IgD-negative memory B cell (primary cell): ENCODE measurements around the gene GRAP2. TPM values are rescaled to one million over a fixed set of nuclear protein-coding genes. Genes with fewer than 3 reads are reported as not detected.
"Not testable (repeated sequence)": the region's sequence is repeated elsewhere in the genome, so short reads cannot be mapped to it uniquely, and the experiment has no call there.

Experiments
- H3K27ac Mint-ChIP-seq, 3 donors: one replicate each; pipeline ENCODE4 v1.8.0; 2020 to 2022; ENCODE audit warnings: mild to moderate bottlenecking in 3 of 3, mixed read lengths in 3 of 3, moderate library complexity in 1 of 3
- H3K27me3 Mint-ChIP-seq: one replicate; pipeline ENCODE4 v1.8.0; 2021; ENCODE audit warnings: mixed read lengths
- H3K36me3 Mint-ChIP-seq: one replicate; pipeline ENCODE4 v1.8.0; 2020; ENCODE audit warnings: mild to moderate bottlenecking, mixed read lengths
- H3K4me1 Mint-ChIP-seq, 3 donors: one replicate each; pipeline ENCODE4 v1.8.0; 2020 to 2022; ENCODE audit warnings: mixed read lengths in 3 of 3, mild to moderate bottlenecking in 1 of 3
- H3K4me3 Mint-ChIP-seq, 4 donors: one replicate each; pipeline ENCODE4 v1.8.0; 2020 to 2022; ENCODE audit warnings: mild to moderate bottlenecking in 4 of 4, mixed read lengths in 4 of 4, moderate library complexity in 3 of 4
- H3K9me3 Mint-ChIP-seq, 3 donors: one replicate each; pipeline ENCODE4 v1.8.0; 2020 to 2021; ENCODE audit warnings: mixed read lengths in 3 of 3, mild to moderate bottlenecking in 1 of 3
- polyA plus RNA-seq: library from polyadenylated mRNA; unstranded; fragments of 300-500 nt; fragmentation: Illumina TruSeq; gene quantifications from one replicate; pipeline ENCODE4 v1.2.3, GENCODE V29; 2021

GRAP2 gene
- polyA plus RNA-seq, 1 donor from 2014 or later = 11.8 TPM

DNA sequence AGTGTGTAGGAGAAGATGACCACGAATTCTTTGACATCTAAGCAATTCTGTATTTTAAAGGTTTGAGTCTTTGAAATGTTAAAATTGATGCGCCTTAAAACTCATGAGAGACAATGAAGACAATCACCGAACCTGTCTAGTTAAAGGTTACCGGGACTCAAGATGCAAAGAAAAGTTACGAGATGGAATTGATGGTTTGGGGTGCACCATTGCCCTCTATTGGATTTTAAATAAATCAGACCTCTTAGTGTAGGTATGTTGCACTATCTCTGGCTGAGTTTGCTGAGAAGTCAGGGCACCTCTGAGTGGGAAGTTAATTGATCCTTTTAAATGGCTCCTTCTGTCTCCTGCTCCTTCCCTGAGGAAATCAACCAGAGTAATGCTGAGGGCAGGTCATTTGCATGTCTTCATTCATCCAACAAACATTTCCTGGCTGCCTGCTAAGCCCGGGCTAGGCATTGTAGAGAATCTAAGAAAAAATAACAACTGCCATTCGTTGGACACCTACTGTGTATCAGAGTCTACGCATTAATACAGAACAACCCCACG lies 39.9 kb downstream of the GRAP2 start:
- Mint-ChIP-seq H3K27me3 (no peaks in the 10 kb centered on the region), H3K36me3 (no peaks in the 10 kb centered on the region), H3K9me3 (no peaks in the 10 kb centered on the region), H3K4me3 (peak overlapping the region in 1 of 4 donors; percentile 31), H3K4me1 (peaks cover 19 to 25% (median 19%) of the 10 kb centered on the region in 3 donors), H3K27ac (no peak overlapping the region)

DNA sequence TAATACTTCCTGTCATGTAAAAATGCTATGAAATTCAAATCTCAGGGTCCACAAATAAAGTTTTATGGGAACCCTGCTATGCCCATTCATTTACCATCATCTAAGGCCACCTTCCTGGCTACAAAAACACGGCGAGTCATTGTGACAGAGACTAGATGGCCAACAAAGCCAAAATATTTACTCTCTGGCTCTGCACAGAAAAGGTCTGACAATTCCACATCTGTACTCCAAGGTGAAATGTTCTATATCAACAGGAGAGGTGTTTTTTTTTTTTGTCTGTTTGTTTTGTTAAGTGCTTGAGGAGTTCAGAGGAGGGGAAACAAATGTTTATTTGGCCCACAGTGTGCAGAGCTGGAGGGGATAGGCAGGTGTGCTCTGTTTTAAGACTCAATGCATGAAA lies 40.7 kb downstream of the GRAP2 start:
- H3K36me3 Mint-ChIP-seq = no peaks in the 10 kb centered on the region
- H3K9me3 Mint-ChIP-seq = no peaks in the 10 kb centered on the region
- no peak overlapping the region for H3K4me3 Mint-ChIP-seq

DNA sequence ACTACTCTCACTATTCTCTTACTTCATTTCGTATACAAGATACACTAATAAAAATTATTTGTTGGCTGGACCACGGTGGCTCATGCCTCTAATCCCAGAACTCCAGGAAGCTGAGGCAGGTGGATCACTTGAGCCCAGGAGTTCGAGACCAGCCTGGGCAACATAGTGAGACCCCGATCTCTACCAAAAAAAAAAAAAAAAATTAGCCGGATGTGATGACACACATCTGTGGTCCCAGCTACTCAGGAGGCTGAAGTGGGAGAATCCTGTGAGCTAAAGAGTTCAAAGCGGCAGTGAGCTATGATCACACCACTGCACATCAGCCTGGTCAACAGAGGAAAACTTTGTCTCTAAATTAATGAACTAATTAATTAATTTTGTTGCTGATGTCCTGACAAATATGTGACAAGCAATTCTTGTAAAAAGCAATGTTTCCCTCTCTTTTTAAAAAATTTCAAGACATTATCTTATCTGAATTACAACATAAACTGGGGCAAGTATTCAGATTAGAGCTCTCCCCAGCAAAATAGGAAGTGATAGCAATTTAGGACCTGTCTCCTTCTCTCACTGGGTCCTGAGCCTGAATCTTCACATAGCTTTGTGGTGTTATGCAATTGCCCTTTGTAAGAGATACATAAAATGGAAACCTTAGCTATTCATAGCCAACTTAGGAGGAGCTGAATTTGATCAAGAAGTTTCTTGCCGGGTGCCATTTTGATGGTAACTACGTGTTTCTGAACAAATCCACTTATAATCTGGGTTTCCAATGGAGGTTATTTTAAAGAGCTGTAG lies 41.8 kb downstream of the GRAP2 start:
- Mint-ChIP-seq H3K27me3 (no peaks in the 10 kb centered on the region), H3K36me3 (peaks cover 2% of the 10 kb centered on the region), H3K4me1 (peaks cover 16 to 23% (median 22%) of the 10 kb centered on the region in 3 donors), H3K9me3 (no peaks in the 10 kb centered on the region), H3K27ac (no peak overlapping the region), H3K4me3 (no peak overlapping the region)

More for the DNA sequence above, 40.7 kb downstream of the GRAP2 start:
- Mint-ChIP-seq H3K27ac (no peak overlapping the region), H3K4me1 (peaks cover 11 to 21% (median 14%) of the 10 kb centered on the region in 3 donors), H3K27me3 (no peaks in the 10 kb centered on the region)

DNA sequence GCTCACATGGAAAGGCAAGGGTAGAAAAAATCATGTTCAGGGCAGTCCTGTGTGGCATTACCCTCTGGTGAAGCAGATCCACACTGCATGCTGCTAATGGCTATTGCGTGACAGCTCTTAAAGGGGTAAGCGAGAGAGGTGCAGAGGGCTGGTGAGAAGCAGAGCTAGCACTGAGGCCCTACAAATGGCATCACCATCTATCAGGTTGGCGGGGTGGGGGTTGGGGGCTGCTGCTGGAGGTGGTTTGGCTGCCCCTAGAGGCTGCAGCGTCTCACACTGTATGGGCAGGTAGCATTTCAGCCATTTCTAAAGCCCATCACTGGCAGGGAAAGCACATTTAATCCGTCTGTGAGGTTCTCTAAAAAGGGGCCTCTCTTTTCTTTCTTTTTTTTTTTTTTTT lies 42.5 kb downstream of the GRAP2 start:
- Mint-ChIP-seq H3K9me3 (no peaks in the 10 kb centered on the region), H3K4me1 (peaks cover 16 to 23% (median 21%) of the 10 kb centered on the region in 3 donors), H3K4me3 (no peak overlapping the region), H3K27ac (no peak overlapping the region), H3K36me3 (peaks cover 2% of the 10 kb centered on the region), H3K27me3 (no peaks in the 10 kb centered on the region)

DNA sequence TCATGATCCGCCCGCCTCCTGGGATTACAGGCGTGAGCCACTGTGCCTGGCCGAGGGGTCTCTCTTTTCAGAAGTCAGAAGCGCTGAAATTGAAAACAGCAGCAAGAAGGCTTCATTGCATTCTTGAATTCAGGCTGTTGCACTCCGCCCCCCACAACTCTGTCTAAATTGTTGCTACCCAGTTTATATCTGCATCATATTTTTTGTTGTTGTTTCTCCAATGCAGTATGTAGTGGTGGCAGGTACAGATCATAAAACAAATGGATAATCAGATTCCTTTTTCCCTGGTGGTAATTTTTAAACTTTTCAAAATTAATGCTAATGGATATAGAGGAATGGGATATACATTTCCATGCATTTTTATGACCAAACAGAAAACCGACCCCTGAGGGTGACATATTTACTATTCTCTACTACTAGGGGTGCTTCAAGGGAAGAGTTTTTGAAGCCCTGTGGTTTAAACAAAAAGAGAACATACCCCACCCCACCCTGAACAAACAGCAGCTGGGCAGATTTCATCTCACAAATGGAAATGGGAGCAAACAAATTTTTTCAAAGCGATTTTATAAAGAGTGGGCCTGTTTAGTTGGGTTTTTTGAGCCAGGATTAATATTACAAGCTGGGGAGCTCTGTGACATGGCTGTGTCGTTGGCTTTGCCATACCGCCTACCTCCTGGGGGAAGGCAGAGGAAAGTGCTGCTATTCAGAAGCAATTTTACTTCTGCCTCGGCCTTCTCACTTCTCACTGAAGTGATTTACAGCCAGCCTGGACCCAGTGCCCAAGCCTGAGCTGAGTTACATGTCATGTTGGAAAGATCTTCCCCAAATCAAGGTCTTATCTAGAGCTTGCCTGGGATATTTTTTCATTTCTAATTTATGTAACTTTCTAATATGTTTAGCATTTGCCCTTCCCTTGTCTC lies 43.3 kb downstream of the GRAP2 start:
- H3K4me1 Mint-ChIP-seq = peaks cover 16 to 25% (median 23%) of the 10 kb centered on the region in 3 donors
- H3K9me3 Mint-ChIP-seq = no peaks in the 10 kb centered on the region
- no peak overlapping the region for H3K4me3 Mint-ChIP-seq
- H3K36me3 Mint-ChIP-seq = peaks cover 2% of the 10 kb centered on the region
- peak overlapping the region in 2 of 3 donors; percentile 43 to 61 for H3K27ac Mint-ChIP-seq
- no peaks in the 10 kb centered on the region for H3K27me3 Mint-ChIP-seq

DNA sequence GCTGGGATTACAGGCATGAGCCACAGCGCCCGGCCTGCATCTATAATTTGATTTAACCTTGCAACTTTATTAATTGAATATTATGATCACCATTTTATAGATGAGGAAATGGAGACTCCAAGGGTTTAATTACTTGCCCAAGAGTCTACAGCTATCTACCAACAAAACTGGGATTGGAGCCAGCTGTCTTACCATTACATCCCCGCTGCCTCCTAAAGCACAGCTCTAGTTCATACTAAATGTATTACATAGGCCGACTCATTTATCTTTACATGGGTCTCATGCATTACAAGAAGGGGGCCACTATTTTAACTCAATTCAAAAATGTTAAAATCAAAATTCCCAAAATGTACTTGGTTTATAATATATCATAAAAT lies 45.2 kb downstream of the GRAP2 start:
- H3K9me3 Mint-ChIP-seq = no peaks in the 10 kb centered on the region
- H3K27ac Mint-ChIP-seq = no peak overlapping the region
- no peaks in the 10 kb centered on the region for H3K27me3 Mint-ChIP-seq
- H3K4me1 Mint-ChIP-seq = peaks cover 24 to 26% (median 26%) of the 10 kb centered on the region in 3 donors
- H3K4me3 Mint-ChIP-seq = peak overlapping the region in 1 of 4 donors; percentile 88
- peaks cover 2% of the 10 kb centered on the region for H3K36me3 Mint-ChIP-seq

DNA sequence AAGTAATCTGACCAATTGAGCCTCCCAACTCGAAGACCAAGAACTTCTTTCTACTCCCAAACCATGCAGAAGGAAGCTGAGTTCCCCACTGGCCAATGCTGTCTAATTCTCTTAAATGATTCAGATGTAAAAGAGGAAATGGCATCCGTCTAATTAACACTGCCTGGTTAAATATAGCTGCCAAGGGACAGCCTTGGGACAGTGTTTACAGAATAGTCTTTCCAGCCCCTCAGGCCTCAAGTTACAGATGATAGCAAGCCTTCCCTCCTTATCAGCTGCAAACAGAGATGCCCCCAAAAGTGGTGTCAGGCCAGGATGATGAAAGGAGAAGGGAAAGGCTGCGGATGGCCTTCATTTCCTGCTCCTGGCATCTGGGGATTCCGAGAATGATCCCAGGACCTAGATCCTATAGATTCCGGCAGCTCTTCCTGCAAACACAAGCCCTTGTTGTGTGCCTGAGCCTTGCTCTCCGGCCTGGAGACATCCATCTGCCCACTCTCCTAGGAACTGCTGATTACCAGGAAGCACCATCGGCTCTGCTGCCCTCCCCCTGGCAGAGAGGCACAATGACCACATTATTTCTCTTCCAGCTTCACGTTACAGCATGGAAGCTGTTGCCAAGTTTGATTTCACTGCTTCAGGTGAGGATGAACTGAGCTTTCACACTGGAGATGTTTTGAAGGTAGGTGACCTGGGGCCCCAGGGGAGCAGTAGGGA lies 45.8 kb downstream of the GRAP2 start:
- Mint-ChIP-seq H3K4me1 (peaks cover 27 to 30% (median 30%) of the 10 kb centered on the region in 3 donors), H3K4me3 (peak overlapping the region in 3 of 4 donors; percentile 10 to 88 (median 30)), H3K27ac (peak overlapping the region in 1 of 3 donors; percentile 76), H3K9me3 (no peaks in the 10 kb centered on the region), H3K27me3 (no peaks in the 10 kb centered on the region), H3K36me3 (peaks cover 2% of the 10 kb centered on the region)

DNA sequence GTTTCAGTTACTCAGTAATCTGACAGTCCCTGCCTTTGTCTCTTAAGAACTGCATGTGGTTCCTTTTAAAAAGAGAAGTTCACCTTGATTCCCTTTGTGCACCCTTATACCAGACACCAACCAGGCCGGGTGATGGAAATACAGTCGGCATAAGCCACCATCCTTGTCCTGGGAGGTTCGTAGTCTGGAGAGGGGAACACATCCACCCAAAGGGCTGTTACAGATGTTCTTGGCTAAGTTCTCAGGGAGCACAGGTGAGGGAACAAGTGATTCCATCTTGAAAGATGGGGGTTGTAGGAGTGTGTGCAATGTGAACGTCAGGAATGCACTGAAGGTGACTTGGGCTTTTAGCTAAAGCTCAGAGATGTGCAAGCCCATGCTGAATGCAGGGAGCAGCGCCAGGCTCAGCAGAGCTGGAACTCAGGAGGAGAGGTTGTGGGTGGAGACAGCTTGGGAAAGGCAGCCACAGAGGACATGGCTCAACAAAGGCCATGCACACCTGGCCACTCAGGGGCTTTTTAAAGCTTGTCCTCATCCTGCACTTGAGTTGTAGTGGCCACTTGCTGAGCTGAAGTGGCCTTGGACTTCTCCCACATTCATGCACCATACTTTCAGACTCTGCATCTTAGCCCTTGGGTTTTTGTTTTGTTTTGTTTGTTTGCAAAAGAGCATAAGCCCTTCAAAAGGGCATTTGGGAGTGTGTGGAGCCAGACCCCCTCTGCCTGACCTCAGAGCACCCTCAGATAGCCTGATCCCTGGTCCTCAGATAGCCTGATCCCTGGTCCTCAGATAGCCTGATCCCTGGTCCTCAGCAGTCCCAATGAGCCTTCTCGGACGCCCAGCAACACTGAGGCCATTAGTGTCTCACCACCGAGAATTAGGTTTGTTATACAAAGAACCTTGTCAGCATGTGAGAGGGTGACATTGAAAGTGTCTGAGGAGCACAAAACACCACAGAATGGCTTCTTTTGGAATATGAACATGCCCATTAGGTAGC lies 46.6 kb downstream of the GRAP2 start:
- Mint-ChIP-seq H3K9me3 (no peaks in the 10 kb centered on the region), H3K27me3 (no peaks in the 10 kb centered on the region), H3K4me3 (peak overlapping the region in 3 of 4 donors; percentile 10 to 88 (median 30)), H3K36me3 (peaks cover 2% of the 10 kb centered on the region), H3K27ac (peak overlapping the region in 2 of 3 donors; percentile 56 to 76), H3K4me1 (peaks cover 26 to 34% (median 33%) of the 10 kb centered on the region in 3 donors)

DNA sequence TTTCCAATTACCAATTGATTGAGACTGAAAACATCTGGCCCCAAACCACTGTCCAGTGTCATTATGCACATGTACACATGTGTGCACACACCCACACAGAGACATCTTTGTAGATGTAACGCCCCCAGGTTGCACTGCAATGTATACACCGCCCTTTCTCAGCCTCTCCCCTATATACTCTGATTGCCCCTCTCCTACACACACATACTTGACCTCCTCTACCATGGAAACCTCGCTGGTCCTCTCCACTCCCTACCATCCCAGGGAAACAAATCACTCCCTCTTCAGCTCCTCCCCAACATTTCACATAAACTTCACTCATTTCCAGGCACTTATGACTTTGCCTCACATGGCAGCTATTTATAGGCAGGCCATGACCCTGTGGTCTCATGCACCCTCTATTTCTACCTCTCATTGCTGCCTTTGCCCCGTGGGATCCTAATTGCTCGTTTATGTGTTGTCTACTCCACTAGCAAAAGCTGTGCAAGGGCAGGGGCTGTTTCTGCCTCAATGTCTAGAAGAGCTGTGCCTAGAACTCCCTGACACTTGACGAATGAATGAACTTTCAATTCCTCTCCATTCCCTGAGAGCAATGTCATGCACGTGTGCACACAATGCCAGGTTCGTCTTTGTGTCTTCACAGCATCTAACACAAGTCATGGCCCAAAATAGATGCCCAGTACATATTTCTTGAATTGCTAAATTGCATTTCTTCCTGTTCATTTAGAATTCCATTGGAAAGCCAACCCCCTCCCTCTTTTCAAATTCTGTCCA lies 49.3 kb downstream of the GRAP2 start:
- peaks cover 31 to 36% (median 33%) of the 10 kb centered on the region in 3 donors for H3K4me1 Mint-ChIP-seq
- no peak overlapping the region for H3K27ac Mint-ChIP-seq
- no peaks in the 10 kb centered on the region for H3K9me3 Mint-ChIP-seq
- H3K27me3 Mint-ChIP-seq = peaks cover 8% of the 10 kb centered on the region
- peak overlapping the region in 2 of 4 donors; percentile 0 to 1 for H3K4me3 Mint-ChIP-seq
- peaks cover 3% of the 10 kb centered on the region for H3K36me3 Mint-ChIP-seq

DNA sequence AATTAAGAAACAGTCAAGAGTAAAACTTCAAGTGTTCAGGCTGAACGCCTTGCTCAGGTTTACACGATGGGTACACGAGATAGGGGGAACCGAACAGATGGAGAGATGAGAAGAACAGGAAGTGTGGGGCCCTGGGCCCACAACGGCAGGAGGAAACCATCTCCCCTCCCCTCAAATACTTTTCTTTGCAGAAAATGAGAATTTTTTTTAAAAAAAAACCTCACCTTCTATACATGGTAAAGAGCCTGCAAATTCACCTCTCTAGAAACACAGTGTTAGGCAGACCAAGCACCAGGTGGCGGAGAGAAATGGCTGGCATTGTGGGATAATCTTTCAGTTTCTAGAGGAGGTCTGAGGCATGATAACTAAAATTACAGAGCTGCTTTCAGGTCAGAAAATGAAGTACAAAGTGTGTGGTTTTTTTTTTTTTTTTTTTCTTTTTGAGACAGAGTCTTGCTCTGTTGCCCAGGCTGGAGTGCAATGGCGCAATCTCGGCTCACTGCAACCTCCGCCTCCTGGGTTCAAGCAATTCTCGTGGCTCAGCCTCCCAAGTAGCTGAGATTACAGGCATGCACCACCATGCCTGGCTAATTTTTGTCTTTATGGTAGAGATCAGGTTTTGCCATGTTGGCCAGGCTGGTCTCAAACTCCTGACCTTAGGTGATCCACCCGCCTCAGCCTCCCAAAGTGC lies 50.9 kb downstream of the GRAP2 start:
- peak overlapping the region in 1 of 4 donors; percentile 61 for H3K4me3 Mint-ChIP-seq
- not testable (repeated sequence) for H3K27me3 Mint-ChIP-seq, H3K9me3 Mint-ChIP-seq, H3K36me3 Mint-ChIP-seq
- peaks cover 30 to 33% (median 32%) of the 10 kb centered on the region in 3 donors for H3K4me1 Mint-ChIP-seq
- peak overlapping the region in 2 of 3 donors; percentile 18 to 31 for H3K27ac Mint-ChIP-seq

DNA sequence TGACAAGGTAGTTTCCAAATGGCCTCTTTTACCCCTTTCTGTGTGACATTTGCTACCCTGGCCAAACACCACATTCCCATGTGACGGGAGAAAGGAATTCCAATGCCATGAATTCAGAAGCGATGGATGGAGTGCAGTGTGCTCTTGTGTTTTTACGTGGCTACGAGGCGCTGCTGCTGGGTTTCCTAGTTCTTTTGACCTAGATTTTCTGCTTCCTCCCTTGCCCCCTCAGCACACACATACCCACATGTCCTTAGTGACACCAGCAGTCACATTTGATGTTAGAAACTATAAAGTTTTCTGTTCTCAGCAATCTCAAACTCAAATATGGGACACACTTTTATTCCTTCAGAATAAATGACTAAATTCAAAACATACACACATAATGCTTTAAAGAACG lies 51.5 kb downstream of the GRAP2 start:
- peaks cover 14% of the 10 kb centered on the region for H3K27me3 Mint-ChIP-seq
- peaks cover 5% of the 10 kb centered on the region for H3K36me3 Mint-ChIP-seq
- peak overlapping the region in 1 of 3 donors; percentile 31 for H3K27ac Mint-ChIP-seq
- peaks cover 30 to 33% (median 31%) of the 10 kb centered on the region in 3 donors for H3K4me1 Mint-ChIP-seq
- peak overlapping the region in 1 of 4 donors; percentile 31 for H3K4me3 Mint-ChIP-seq
- no peaks in the 10 kb centered on the region for H3K9me3 Mint-ChIP-seq

DNA sequence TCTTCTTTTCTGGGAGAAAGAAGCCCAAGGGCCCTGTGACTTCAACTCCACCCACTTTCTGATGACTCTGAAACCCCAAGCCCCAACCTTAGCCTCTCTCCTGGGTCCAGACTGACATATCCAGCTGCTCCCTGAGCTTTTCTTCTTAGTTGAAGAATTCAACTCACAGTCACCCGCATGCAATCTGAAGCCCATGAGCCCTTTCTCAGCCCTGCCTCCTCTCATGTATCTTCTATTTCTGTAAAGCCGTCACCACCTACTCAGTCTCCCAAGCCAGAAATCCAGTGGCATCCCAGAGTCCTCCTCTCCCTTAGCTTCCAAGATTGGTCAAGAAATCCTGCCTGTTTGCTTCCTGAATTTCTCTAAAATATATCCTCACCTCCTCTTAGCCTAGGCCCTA lies 52.2 kb downstream of the GRAP2 start:
- Mint-ChIP-seq H3K27ac (peak overlapping the region in 1 of 3 donors; percentile 48), H3K4me1 (peaks cover 29 to 33% (median 30%) of the 10 kb centered on the region in 3 donors), H3K9me3 (no peaks in the 10 kb centered on the region), H3K27me3 (peaks cover 17% of the 10 kb centered on the region), H3K36me3 (peaks cover 5% of the 10 kb centered on the region), H3K4me3 (no peak overlapping the region)
